GM18867 (cell line): ENCODE measurements around the gene SAMM50.

Experiments used
- ATAC-seq: cut with Tn5 transposase; IDR thresholded peaks from one replicate; pipeline ENCODE4 v1.9.1; 2021; ENCODE audit warnings: mild to moderate bottlenecking, moderate library complexity; ENCODE audit not compliant: unreplicated experiment

The SAMM50 gene

DNA sequence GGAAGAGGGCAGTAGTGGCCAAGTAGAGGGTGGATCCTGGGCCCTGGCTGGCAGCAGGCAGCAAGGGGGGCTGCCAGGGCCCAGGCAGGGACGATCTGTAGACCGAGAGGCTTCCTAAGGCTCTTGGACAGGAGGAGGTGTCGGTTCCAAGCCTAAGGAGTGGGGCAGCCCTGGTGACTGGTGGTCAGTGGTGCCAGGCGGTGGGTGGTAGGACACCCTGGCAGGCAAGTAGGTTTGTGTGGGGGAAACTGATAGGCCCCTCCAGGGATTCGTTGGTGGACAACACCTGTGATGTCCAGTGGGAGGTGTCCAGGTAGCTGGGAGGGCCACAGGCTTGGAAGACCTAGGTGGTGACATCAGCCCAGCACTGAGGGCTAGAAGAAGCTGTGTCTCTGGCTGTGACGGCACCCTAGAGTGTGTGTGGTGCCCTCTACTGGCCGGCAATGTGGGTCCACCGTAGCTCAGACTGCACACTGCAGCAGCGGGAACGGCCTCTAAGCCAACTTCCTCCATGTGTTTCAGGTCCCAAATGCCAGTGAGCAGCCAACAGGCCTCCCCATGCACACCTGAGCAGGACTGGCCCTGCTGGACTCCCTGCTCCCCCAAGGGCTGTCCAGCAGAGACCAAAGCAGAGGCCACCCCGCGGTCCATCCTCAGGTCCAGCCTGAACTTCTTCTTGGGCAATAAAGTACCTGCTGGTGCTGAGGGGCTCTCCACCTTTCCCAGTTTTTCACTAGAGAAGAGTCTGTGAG, 9.4 kb upstream of the SAMM50 start:
- ATAC-seq: peak; percentile 54

DNA sequence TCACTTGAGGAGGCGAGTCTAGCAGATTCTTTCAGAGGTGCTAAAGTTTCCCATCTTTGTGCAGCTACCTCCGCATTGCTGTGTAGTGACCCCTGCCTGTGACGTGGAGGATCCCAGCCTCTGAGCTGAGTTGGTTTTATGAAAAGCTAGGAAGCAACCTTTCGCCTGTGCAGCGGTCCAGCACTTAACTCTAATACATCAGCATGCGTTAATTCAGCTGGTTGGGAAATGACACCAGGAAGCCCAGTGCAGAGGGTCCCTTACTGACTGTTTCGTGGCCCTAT, 8.9 kb upstream of the SAMM50 start:
- no peak for ATAC-seq

DNA sequence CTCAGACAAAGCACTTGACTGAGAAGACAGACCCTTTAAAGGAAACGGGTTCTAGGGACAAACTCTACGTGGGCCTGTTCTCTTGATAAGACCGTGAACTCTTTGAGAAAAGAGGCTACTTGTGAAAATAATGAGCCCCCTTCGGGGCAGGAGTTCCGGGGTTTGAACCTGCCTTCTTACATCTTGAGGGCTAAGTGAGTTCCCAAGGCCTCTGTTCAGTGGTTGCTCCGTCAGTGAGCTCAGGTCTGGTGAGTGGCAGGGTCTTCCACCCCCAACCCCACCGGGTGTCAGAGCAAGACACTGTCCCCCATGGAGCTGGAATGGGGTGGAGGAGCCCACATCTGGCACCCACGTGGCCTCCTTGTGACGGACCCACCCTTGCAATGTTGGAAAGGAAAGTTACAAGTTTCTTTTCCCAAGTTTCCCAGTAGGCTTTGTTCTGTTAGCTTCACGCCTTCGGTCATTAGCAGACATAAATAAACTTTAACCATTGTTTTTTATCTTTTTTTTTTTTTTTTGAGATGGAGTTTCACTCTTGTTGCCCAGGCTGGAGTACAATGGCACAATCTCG, 6.3 kb upstream of the SAMM50 start:
- no peak for ATAC-seq

DNA sequence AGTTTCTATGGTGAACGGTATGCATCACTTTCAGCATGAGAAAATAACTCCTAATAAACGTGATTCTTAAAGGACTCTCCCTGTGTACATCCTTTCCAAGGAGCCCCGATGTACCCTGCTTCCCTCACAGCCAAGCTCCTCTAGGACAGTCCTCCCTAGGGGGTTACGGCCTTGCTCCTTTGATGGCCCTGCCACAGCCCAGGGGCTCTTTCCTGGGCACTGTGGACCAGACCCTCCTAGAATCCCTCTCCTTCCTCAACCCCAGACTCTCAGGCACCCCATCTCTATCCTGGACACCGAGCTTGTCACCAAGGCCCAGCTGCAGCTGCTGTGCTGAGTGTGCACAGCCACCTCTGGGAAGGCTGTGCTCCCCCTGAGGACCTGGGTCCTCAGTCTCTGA, 3.9 kb upstream of the SAMM50 start:
- no peak for ATAC-seq

DNA sequence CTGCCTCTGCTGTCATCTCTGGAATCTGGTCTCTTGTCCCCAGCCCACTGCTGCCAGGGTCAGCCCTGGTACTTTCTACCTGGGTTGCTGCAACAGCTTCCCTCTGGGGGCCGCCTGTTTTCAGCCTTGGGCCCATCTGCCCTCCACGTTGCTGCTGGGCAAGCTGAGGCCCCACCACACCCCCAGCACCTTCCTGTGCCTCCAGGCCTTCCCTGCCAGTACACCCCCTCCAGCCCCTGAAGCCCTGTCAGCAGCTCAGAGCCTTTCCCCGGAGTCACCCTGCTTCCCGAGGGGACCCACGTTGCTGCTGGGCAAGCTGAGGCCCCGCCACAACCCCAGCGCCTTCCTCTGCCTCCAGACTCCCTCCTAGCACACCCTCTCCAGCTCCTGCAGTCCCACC, 3.3 kb upstream of the SAMM50 start:
- no peak for ATAC-seq

DNA sequence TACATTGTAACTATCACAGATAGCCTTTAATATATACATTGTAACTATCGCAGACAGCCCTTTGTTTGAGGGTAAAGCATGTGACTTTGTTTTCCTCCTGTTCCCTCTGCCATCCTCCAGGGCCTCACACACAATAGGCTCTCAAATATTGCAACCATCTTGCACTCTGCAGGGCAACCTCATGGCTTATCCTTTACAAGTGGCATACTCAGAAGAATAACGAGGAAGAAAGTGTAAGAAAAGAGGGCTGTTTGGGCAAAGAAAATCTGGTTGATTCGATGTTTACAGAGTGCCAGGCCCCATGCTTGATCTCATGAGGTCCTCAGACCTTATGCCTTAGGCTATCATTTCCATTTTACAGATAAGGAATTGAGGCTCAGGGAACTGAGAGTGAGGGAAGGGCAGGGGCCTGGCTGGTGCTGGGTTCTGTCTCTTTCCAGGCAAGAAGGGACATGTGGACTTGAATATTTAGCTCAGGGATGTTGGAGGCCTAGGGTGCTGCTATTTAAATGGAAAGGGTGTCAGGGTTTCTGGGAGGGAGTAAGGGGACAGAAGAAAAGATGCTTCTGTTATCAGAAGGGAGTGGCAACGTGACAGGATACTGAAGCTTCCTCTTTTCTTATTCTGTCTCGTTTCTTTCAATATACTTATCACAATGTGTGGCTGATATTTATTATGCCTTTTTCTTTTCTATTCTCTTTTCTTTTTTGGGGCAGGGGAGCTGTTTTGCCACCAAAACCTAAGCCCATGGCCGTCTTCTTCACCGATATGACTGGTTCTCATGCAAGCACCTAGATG, 1.1 kb upstream of the SAMM50 start:
- ATAC-seq: no peak

DNA sequence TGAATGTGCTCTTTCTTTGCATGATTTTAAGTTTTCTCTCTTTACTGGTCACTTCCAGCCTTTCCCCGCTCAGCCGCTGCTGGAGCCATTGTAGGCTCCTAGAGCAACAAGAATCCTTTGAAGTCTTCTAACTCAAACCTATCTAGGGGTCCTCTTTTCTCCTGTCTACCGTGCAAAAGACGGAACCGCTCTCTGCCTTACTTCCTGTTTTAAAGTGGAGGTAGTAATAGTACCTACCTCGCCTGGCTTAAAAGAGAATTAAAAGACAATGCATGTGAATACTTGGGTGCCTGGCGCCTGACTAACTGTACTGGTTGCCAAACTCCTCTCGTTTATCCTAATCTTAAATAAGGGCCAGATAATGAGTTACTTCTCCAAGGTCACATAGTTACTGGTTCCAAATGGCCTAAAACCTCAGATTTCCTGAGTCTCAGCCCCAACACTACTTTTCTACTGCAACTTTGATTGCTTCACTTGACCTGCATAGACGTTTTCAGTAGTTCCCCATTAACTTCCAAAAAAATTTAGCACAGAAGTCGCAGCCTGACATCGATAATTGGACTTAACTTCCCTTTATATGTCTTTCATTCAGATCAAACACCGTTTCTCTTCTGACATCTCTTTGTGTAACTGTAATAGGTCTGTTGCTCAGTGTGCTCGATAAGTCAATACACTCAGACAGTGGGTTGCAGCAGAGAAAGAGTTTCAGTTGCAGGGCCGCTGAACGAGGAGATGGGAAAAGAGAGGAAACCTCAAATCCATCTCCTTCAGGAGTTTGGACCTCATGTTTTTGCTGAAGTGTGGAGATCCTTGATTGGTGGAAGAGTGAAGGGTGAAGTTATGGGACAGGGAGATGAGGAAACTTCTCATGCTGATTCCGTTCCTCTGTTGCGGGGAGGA, 891 bp downstream of the SAMM50 start:
- no peak for ATAC-seq

DNA sequence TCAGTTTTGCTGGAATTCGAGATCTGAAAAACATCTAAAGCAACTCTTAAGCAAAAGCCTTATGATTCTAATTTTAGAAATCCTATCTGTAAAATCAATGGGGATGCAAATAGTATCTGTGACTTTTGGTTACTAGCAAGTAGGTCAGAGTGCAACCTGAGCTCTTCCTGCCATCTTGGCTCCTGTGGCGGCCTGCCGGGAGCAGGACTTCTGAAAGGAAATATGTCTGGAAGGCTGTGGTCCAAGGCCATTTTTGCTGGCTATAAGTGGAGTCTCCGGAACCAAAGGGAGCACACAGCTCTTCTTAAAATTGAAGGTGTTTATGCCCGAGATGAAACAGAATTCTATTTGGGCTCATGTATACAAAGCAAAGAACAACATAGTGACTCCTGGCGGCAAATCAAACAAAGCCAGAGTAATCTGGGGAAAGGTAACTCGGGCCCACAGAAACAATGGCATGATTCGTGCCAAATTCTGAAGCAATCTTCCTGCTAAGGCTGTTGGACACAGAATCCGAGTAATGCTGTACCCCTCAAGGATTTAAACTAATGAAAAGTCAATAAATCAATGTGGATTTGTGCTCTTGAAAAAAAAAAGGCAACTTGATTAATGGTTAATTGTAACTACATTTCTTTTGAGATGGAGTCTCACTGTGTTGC, 1.7 kb downstream of the SAMM50 start:
- no peak for ATAC-seq

DNA sequence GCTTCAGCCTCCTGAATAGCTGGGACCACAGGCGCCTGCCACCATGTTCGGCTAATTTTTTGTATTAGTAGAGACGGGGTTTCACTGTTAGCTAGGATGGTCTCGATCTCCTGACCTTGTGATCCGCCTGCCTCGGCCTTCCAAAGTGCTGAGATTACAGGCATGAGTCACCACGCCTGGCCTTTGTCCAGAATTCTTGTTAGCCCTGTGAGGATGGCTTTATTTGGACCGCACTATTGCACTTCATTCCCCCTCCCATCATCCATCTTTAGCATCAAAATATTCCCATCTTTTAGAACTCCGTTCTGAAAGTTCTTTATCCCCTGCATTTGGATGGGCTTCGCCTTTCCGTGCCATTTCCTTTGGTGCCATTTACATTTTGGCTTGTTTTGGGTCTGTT, 2.6 kb downstream of the SAMM50 start:
- ATAC-seq: no peak

DNA sequence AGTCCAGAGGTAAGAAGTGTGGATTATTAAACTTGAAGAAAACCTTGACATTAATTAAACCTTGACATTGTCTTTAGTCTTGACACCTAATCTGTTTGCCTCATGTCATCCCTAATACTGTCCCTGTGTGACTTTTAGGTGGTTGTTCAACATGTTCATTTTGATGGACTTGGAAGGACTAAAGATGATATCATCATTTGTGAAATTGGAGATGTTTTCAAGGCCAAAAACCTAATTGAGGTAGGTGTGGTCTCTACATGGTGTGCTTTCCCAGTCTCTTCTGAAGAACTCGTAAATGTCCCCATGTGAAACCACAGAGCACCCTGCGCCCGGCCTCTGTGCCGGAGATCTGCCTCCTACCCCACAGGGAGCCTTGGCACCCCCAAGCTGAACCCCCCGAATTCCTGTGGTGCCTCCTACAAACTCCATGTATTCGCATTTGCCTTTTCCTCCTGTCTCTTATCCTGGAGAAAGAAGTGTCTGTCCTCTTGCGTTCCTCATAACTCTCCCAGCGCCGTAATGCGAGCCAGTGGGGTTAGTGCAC, 9.1 kb downstream of the SAMM50 start:
- ATAC-seq: no peak

DNA sequence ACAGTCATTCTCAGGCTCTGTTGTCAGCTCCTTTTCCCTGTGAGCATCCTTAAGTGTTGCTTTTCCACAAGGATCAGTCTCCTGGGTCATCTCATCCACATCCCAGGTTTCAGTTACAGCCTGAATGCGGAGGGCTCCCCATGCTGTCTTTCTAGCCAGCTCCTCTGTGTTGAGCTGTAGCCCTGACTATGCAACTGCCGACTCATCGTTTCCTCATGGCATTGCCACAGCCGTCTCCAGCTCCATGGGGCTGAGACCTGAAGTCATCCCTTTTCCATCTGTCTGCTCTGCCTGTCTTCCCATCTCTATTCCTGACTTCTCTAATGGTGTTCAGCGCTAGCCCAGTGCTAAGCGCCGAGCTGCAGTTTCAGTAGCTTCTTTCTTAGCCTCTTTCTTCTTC, 11.8 kb downstream of the SAMM50 start:
- no peak for ATAC-seq

DNA sequence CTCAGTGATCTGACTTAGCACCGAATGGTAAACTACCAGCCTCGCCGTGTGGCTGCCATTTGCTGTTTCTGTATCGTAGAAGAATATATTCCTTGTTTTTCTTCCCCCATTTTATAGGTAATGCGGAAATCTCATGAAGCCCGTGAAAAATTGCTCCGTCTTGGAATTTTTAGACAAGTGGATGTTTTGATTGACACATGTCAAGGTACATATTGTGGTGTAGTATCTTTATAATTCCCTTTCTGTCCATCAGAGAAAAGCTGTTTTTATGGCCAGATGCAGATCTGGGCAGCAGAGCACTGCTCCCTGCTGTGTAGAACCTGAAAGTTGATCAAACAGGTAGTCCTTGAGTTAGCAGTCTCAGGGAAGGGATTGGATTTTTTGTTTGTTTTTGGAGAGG, 13.4 kb downstream of the SAMM50 start:
- ATAC-seq: no peak

DNA sequence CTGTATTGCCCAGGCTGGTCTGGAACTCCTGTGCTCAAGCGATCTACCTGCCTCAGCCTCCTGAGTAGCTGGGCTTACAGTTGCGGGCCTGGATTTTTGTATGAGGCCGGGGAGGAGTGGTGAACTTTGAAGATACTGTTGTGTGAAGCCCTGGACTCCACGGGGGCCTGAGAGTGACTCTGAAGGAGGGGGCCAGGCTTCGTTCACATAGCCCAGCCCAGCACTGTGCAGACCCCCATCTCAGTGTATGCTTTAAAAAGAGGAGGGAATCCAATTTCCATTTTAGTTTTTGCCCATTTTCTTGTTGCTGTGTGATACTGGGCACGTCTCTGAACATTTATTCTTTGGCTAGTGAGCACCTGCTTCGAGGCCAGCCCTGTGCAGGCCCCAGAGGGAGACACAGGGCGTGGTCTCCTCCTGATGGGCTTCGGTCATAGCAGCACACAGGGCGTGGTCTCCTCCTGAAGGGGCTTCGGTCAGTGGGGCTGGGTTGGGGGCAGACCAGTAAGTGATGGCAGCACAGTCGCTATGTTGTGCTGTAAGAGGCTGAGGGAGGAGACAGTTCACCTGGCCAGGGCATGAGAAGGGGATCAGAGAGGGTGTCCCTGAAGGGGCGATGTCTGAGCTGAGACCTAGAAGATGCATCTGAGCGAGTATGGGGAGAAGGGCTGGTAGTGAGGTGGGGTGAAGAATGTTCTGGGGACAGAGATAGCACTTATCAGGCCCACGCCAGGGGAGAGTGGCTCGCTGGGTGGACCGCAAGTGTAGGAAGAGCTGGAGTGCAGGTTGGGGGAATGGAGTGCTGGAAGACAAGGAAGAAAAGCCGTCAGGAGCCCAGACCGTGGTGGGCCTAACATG, 14.0 kb downstream of the SAMM50 start:
- no peak for ATAC-seq

DNA sequence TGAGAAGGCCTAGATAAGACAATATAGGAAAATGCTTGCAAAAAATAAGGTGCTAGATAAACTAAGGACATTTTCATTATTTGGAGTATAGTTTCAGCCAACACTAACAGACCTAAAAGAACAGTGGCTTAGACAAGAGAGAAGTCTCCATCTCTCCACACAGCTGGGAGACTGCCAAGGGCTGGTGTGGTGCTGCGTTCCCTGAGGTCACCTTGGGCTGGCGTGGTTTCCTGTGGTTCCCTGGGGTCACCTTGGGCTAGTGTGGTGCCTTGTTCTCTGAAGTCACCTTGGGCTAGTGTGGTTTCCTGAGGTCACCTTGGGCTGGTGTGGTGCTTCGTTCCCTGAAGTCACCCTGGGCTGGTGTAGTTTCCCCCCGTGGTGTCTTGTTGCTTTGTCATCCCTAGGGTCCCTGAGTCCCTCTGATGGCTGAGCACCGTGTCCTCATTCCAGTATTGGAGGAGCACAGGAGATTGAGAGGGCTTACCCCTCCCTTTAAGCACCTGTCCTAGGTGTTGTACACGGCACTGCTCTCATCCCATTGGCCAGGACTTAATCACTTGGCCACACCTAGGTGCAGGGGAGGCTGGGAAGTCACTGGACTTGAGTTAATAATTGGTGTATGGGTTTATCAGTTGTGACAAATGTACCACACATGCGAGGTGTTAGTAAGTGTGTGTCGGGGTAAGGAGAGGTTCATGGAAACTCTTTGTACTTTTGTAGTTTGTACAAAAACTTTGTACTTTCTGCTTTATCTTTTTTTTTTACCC, 14.9 kb downstream of the SAMM50 start:
- no peak for ATAC-seq

DNA sequence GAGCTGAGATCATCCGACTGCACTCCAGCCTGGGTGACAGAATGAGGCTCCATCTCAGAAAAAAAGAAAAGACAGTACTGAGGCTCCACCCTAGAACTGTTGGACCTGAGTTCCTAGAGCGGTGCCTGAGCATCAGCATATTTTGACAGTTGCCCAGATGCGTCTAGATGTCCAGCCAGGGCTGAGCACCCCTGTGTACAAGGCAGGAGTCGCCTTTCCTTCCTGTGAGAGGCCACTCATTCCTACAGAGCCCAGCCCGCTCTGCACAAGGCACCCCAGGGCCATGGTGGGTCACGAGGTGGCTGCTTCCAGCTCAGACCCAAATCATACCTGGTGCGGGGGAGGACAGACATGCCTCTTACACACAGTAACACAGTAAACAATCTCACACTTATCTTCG, 15.9 kb downstream of the SAMM50 start:
- ATAC-seq: no peak

DNA sequence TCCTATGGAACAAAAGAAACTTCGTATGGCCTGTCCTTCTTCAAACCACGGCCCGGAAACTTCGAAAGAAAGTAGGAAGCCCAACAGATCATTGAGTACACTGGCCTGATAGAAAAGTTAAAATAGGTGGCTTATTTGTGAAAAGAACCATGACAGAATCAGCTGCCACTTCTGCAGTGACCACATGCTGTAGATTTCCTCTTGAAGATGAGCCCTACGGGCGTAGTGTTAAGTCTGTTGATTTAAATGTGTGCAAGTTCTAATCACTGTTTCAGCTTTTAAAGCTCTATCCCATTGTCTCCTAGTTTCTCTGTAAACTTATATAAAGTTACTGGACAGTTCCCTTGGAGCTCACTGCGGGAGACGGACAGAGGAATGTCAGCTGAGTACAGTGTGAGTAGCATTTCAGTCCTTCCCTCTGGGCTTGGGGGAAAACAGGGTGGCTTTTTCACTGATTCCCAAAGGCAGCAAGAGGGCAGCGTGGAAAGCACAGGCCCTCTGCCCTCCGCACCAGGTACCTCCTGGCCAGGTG, 17.8 kb downstream of the SAMM50 start:
- no peak for ATAC-seq

DNA sequence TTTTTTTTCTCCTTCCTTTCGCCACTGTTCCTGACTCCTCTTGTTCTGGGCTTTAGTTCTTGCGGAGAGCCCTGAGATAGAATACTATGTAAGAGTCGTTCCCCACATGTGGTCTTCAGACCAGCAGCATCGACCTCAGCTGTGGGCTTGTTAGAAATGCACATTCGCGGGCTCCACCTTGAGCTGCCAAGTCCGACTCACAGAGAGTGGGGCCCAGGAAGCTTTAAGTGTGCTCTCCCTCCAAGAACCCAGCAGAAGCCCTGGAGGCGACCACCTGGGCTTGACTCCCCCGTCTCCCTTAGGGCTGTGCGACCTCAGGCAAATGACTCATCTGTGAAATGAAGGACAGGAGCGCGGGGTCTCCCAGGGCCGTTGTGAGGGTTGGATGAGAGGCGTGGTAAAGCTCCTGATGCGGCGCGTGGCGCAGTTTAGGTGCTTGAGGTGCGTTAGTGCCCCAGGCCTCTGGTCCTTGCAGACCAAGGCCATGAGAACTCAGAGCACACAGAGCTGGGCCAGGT, 18.8 kb downstream of the SAMM50 start:
- ATAC-seq: no peak

DNA sequence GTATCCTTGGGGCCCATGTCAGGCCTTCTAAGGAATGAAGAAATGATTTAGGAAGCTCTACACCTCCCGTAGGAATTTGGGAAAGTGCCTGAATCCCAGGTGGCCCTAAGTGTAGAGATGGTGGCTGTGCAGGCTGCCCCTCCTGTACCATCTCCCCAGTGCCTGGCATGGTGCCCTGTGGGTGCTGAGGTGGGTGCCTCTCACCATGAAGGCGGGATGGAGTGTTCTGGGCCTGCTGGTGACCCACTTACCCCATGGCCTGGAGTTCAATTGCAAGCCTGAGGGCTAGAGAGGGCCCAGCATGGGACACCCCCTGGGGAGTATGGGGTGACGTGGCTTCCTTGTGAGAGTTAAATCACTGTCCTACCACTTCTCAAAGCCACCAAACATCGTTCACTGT, 19.8 kb downstream of the SAMM50 start:
- no peak for ATAC-seq
